A549 treated with AZD9567 at 1 μM for 4 hours (cell line): Measurements from ENCODE around the gene RPL31. TPM values are rescaled to one million over a fixed set of nuclear protein-coding genes. Genes with fewer than 3 reads are reported as not detected.

Experiments
- total RNA-seq: library from RNA; stranded (reverse); fragments of 200-300 nt; extraction: Qiagen RNA extraction; gene quantifications from 5 replicates; pipeline ENCODE4 v1.2.3, GENCODE V29; 2022; ENCODE audit not compliant: insufficient read depth

Gene RPL31
- 1,602 to 2,348 TPM (median 2,271 TPM) in 5 replicates for total RNA-seq

GRCh38 chr2:101001691-101002561, at the start of gene RPL31:
Gene RPL31, plus strand, starts transcription at chr2:101002289. Its CDS starts 413 bp downstream, at chr2:101002702.

Other genes starting within 250 kb of the RPL31 start
- 37.1 to 84.9 TPM (median 78.7 TPM) in 5 replicates for gene NPAS2, start 182.2 kb upstream of the RPL31 start, total RNA-seq
- gene TBC1D8, start 149.1 kb downstream of the RPL31 start, total RNA-seq, result 84.0 to 117 TPM (median 104 TPM) in 5 replicates